CD4-positive, CD25-positive, alpha-beta regulatory T cell (primary cell): ENCODE results near the gene MAP7D1. TPM values are rescaled to one million over a fixed set of nuclear protein-coding genes. Genes with fewer than 3 reads are reported as not detected.

Experiments
- ATAC-seq, 2 donors: fragments of 150-1000 bp; cut with Tn5 transposase; one replicate each; pipeline ENCODE4 v1.10.0; 2021; ENCODE audit warnings: low read depth in 2 of 2, moderate number of reproducible peaks in 2 of 2, moderate library complexity in 1 of 2
- DNase-seq, 3 donors: peaks; one replicate each; pipeline versions ENCODE4 v3.0.0 to v3.0.0-alpha.2; 2012 to 2022; ENCODE audit warnings: mixed read lengths in 1 of 3
- H3K27ac ChIP-seq: one replicate; pipeline ENCODE4 v1.7.0; 2013; ENCODE audit warnings: mild to moderate bottlenecking, low read length; ENCODE audit not compliant: insufficient read depth, poor library complexity, severe bottlenecking
- H3K27me3 ChIP-seq: one replicate; pipeline ENCODE4 v1.7.0; 2013; ENCODE audit warnings: low read length; ENCODE audit not compliant: control insufficient read depth, insufficient read depth
- H3K36me3 ChIP-seq: one replicate; pipeline ENCODE4 v1.7.0; 2013; ENCODE audit warnings: mild to moderate bottlenecking, low read length, moderate library complexity; ENCODE audit not compliant: control insufficient read depth, insufficient read depth
- H3K4me1 ChIP-seq: 2 replicates; pipeline ENCODE4 v1.7.0; 2013; ENCODE audit warnings: mild to moderate bottlenecking, low read length; ENCODE audit not compliant: insufficient read depth, control insufficient read depth, poor library complexity, severe bottlenecking
- H3K4me3 ChIP-seq: one replicate; pipeline ENCODE4 v1.7.0; 2013; ENCODE audit warnings: low read depth, mild to moderate bottlenecking, low read length, moderate library complexity
- H3K9me3 ChIP-seq, 2 experiments: 1 replicate in 1 of 2; 2 replicates in 1 of 2; pipeline ENCODE4 v1.7.0; 2013; ENCODE audit warnings: low read length in 2 of 2, mild to moderate bottlenecking in 1 of 2, moderate library complexity in 1 of 2; ENCODE audit not compliant: control insufficient read depth in 2 of 2
- H3K27ac Mint-ChIP-seq, 3 donors: one replicate each; pipeline ENCODE4 v1.8.0; 2020 to 2022; ENCODE audit warnings: mild to moderate bottlenecking in 3 of 3, mixed read lengths in 3 of 3, moderate library complexity in 2 of 3
- H3K27me3 Mint-ChIP-seq: one replicate; pipeline ENCODE4 v1.8.0; 2022; ENCODE audit warnings: mild to moderate bottlenecking, mixed read lengths
- H3K36me3 Mint-ChIP-seq: one replicate; pipeline ENCODE4 v1.8.0; 2020; ENCODE audit warnings: mixed read lengths
- H3K4me1 Mint-ChIP-seq, 4 donors: one replicate each; pipeline ENCODE4 v1.8.0; 2020 to 2022; ENCODE audit warnings: mixed read lengths in 4 of 4, mild to moderate bottlenecking in 1 of 4
- H3K4me3 Mint-ChIP-seq, 4 donors: one replicate each; pipeline ENCODE4 v1.8.0; 2020 to 2022; ENCODE audit warnings: mild to moderate bottlenecking in 4 of 4, mixed read lengths in 4 of 4, moderate library complexity in 3 of 4
- H3K9me3 Mint-ChIP-seq, 7 donors: one replicate each; pipeline ENCODE4 v1.8.0; 2020 to 2022; ENCODE audit warnings: mixed read lengths in 7 of 7, mild to moderate bottlenecking in 3 of 7, moderate library complexity in 2 of 7
- polyA plus RNA-seq, 4 donors: library from polyadenylated mRNA; unstranded; fragments of 300-500 nt; fragmentation: Illumina TruSeq; gene quantifications; one replicate each; pipeline ENCODE4 v1.2.3, GENCODE V29; 2021
- total RNA-seq: library from RNA; stranded (reverse); gene quantifications from one replicate; pipeline ENCODE4 v1.2.3, GENCODE V29; 2022

The MAP7D1 gene
- total and polyA plus RNA-seq, 5 donors from 2014 or later = 10.1 to 178 (median 13.8) TPM

GRCh38 chr1:36123356-36123755 lies 32.6 kb upstream of the MAP7D1 start:
- DNase-seq (peak in 1 of 3 donors; percentile 37), ATAC-seq (peak; percentile 29 to 47)
- Mint-ChIP-seq H3K4me1 (peaks cover 0 to 26% (median 10%) of the 10 kb centered on the region in 4 donors), H3K36me3 (no peaks in the 10 kb centered on the region), H3K9me3 (peaks cover 0 to 3% (median 0%) of the 10 kb centered on the region in 7 donors), H3K27ac (peak overlapping the region in 1 of 3 donors; percentile 32), H3K4me3 (peak overlapping the region in 1 of 4 donors; percentile 3), H3K27me3 (peaks cover 58% of the 10 kb centered on the region)
- H3K36me3 ChIP-seq = no peaks in the 10 kb centered on the region
- H3K4me1 ChIP-seq = no peaks in the 10 kb centered on the region
- no peaks in the 10 kb centered on the region for H3K9me3 ChIP-seq
- H3K27ac ChIP-seq = no peak overlapping the region
- H3K4me3 ChIP-seq = no peak overlapping the region
- H3K27me3 ChIP-seq = peaks cover 3% of the 10 kb centered on the region

GRCh38 chr1:36124404-36125128 lies 31.4 kb upstream of the MAP7D1 start:
- Histone ChIP-seq H3K4me3 (no peak overlapping the region), H3K4me1 (no peaks in the 10 kb centered on the region), H3K27ac (no peak overlapping the region), H3K36me3 (no peaks in the 10 kb centered on the region), H3K27me3 (peaks cover 3% of the 10 kb centered on the region), H3K9me3 (no peaks in the 10 kb centered on the region)
- H3K4me3 Mint-ChIP-seq = peak overlapping the region in 3 of 4 donors; percentile 56 to 82 (median 80)
- H3K27me3 Mint-ChIP-seq = peaks cover 59% of the 10 kb centered on the region
- DNase-seq (no peak), ATAC-seq (no peak)
- H3K27ac Mint-ChIP-seq = no peak overlapping the region
- H3K4me1 Mint-ChIP-seq = peaks cover 0 to 26% (median 10%) of the 10 kb centered on the region in 4 donors
- no peaks in the 10 kb centered on the region for H3K36me3 Mint-ChIP-seq
- peaks cover 0 to 3% (median 0%) of the 10 kb centered on the region in 7 donors for H3K9me3 Mint-ChIP-seq

GRCh38 chr1:36125129-36125991 lies 30.6 kb upstream of the MAP7D1 start, which contains the start of gene COL8A2:
COL8A2 (minus strand) TSS chr1:36125222; CDS start chr1:36100242, 24,980 bp downstream.
- ATAC-seq = no peak
- Histone ChIP-seq H3K4me1 (no peaks in the 10 kb centered on the region), H3K36me3 (no peaks in the 10 kb centered on the region), H3K4me3 (no peak within 1 kb of the TSS), H3K27me3 (peaks cover 3% of the 10 kb centered on the region), H3K9me3 (no peaks in the 10 kb centered on the region), H3K27ac (no peak within 1 kb of the TSS)
- H3K9me3 Mint-ChIP-seq = peaks cover 0 to 2% (median 0%) of the 10 kb centered on the region in 7 donors
- H3K27ac Mint-ChIP-seq = peak within 1 kb of the TSS in 1 of 3 donors; percentile 55
- no peaks in the 10 kb centered on the region for H3K36me3 Mint-ChIP-seq
- H3K4me3 Mint-ChIP-seq = peak within 1 kb of the TSS in 3 of 4 donors; percentile 56 to 82 (median 80)
- peaks cover 55% of the 10 kb centered on the region for H3K27me3 Mint-ChIP-seq
- DNase-seq = no peak
- peaks cover 0 to 26% (median 10%) of the 10 kb centered on the region in 4 donors for H3K4me1 Mint-ChIP-seq

- Mint-ChIP-seq H3K9me3 (peaks cover 0 to 2% (median 0%) of the 10 kb centered on the region in 7 donors), H3K36me3 (no peaks in the 10 kb centered on the region), H3K27ac (peak overlapping the region in 1 of 3 donors; percentile 55), H3K4me1 (peaks cover 0 to 26% (median 10%) of the 10 kb centered on the region in 4 donors), H3K27me3 (peaks cover 48% of the 10 kb centered on the region), H3K4me3 (peak overlapping the region in 2 of 4 donors; percentile 32 to 77)
- ATAC-seq = no peak
- H3K36me3 ChIP-seq = no peaks in the 10 kb centered on the region
- peaks cover 3% of the 10 kb centered on the region for H3K27me3 ChIP-seq
- H3K4me1 ChIP-seq = no peaks in the 10 kb centered on the region
- no peak for DNase-seq
- no peak overlapping the region for H3K4me3 ChIP-seq
- no peak overlapping the region for H3K27ac ChIP-seq
- H3K9me3 ChIP-seq = no peaks in the 10 kb centered on the region
These were observed 29.8 kb upstream of the MAP7D1 start for GRCh38 chr1:36126005-36126716.

GRCh38 chr1:36126797-36127500 lies 29.0 kb upstream of the MAP7D1 start:
- H3K4me3 Mint-ChIP-seq = peak overlapping the region in 1 of 4 donors; percentile 51

GRCh38 chr1:36128126-36128904 lies 27.6 kb upstream of the MAP7D1 start:
- Mint-ChIP-seq H3K27ac (no peak overlapping the region), H3K9me3 (peaks cover 0 to 2% (median 0%) of the 10 kb centered on the region in 7 donors), H3K36me3 (no peaks in the 10 kb centered on the region), H3K4me1 (peaks cover 0 to 18% (median 6%) of the 10 kb centered on the region in 4 donors), H3K4me3 (no peak overlapping the region), H3K27me3 (peaks cover 29% of the 10 kb centered on the region)
- H3K36me3 ChIP-seq = no peaks in the 10 kb centered on the region
- H3K27ac ChIP-seq = no peak overlapping the region
- no peaks in the 10 kb centered on the region for H3K9me3 ChIP-seq
- no peaks in the 10 kb centered on the region for H3K4me1 ChIP-seq
- H3K4me3 ChIP-seq = no peak overlapping the region
- no peak for DNase-seq
- ATAC-seq = no peak
- peaks cover 3% of the 10 kb centered on the region for H3K27me3 ChIP-seq

More at GRCh38 chr1:36126797-36127500, 29.0 kb upstream of the MAP7D1 start:
- no peak overlapping the region for H3K4me3 ChIP-seq
- peaks cover 0 to 2% (median 0%) of the 10 kb centered on the region in 7 donors for H3K9me3 Mint-ChIP-seq
- H3K4me1 Mint-ChIP-seq = peaks cover 0 to 26% (median 10%) of the 10 kb centered on the region in 4 donors
- DNase-seq (no peak), ATAC-seq (no peak)
- H3K27ac Mint-ChIP-seq = no peak overlapping the region
- H3K4me1 ChIP-seq = no peaks in the 10 kb centered on the region
- H3K27ac ChIP-seq = no peak overlapping the region
- H3K27me3 ChIP-seq = peaks cover 3% of the 10 kb centered on the region
- no peaks in the 10 kb centered on the region for H3K36me3 ChIP-seq
- peaks cover 42% of the 10 kb centered on the region for H3K27me3 Mint-ChIP-seq
- no peaks in the 10 kb centered on the region for H3K36me3 Mint-ChIP-seq
- no peaks in the 10 kb centered on the region for H3K9me3 ChIP-seq
